GM23338 (cell line): ENCODE measurements around the gene TCF12. TPM values are rescaled to one million over a fixed set of nuclear protein-coding genes. Genes with fewer than 3 reads are reported as not detected.

ENCODE experiments used
- ATAC-seq: fragments of 200-7000 bp; cut with Tn5 transposase; 3 replicates; pipeline ENCODE4 v1.9.1; 2020
- DNase-seq: peaks from one replicate; pipeline ENCODE4 v3.0.0-alpha.2; 2015; ENCODE audit warnings: low spot score
- H2AFZ ChIP-seq: fragments of 200-600 bp; sonication (generic); 2 replicates; pipeline ENCODE4 v1.8.0; 2016; ENCODE audit warnings: antibody characterized with exemption, mild to moderate bottlenecking, moderate library complexity
- H3F3A ChIP-seq: fragments of 200-600 bp; sonication (generic); replicated peaks from 2 replicates; pipeline ENCODE4 v1.8.0; 2017; ENCODE audit warnings: antibody characterized with exemption, mixed run types, low read depth
- H3K27ac ChIP-seq: fragments of 200-600 bp; sonication (generic); 2 replicates; pipeline ENCODE4 v1.6.1; 2016; ENCODE audit warnings: low read depth
- H3K27me3 ChIP-seq: fragments of 200-600 bp; sonication (generic); 2 replicates; pipeline ENCODE4 v1.8.0; 2016; ENCODE audit warnings: mild to moderate bottlenecking, mixed run types, moderate library complexity; ENCODE audit not compliant: insufficient read depth
- H3K36me3 ChIP-seq: fragments of 200-600 bp; sonication (generic); 2 replicates; pipeline ENCODE4 v1.8.0; 2016; ENCODE audit warnings: mild to moderate bottlenecking; ENCODE audit not compliant: insufficient read depth
- H3K4me1 ChIP-seq: fragments of 200-600 bp; sonication (generic); 2 replicates; pipeline ENCODE4 v1.8.0; 2016; ENCODE audit warnings: mild to moderate bottlenecking, moderate library complexity; ENCODE audit not compliant: insufficient read depth
- H3K4me2 ChIP-seq: fragments of 200-600 bp; sonication (generic); 2 replicates; pipeline ENCODE4 v1.7.1; 2017; ENCODE audit warnings: mixed run types
- H3K4me3 ChIP-seq: fragments of 200-600 bp; sonication (generic); 2 replicates; pipeline ENCODE4 v1.6.1; 2016; ENCODE audit warnings: mixed run types
- H3K79me2 ChIP-seq: fragments of 200-600 bp; sonication (generic); replicated peaks from 2 replicates; pipeline ENCODE4 v1.8.0; 2017; ENCODE audit warnings: mild to moderate bottlenecking; ENCODE audit not compliant: insufficient read depth
- H3K9me2 ChIP-seq: fragments of 200-600 bp; sonication (generic); 2 replicates; pipeline ENCODE4 v1.8.0; 2017; ENCODE audit not compliant: insufficient read depth
- H4K20me1 ChIP-seq: fragments of 200-600 bp; sonication (generic); replicated peaks from 2 replicates; pipeline ENCODE4 v1.8.0; 2017; ENCODE audit warnings: mild to moderate bottlenecking; ENCODE audit not compliant: insufficient read depth
- H3K27ac Mint-ChIP-seq: 2 replicates; pipeline ENCODE4 v1.8.0; 2020; ENCODE audit warnings: inconsistent platforms, mild to moderate bottlenecking, moderate library complexity, mixed read lengths
- H3K27me3 Mint-ChIP-seq: 3 replicates; pipeline ENCODE4 v1.8.0; 2022; ENCODE audit warnings: low read depth, mild to moderate bottlenecking, moderate library complexity, mixed read lengths, inconsistent platforms; ENCODE audit not compliant: insufficient read depth, poor library complexity
- H3K36me3 Mint-ChIP-seq: 3 replicates; pipeline ENCODE4 v1.8.0; 2021; ENCODE audit warnings: low read depth, mild to moderate bottlenecking, inconsistent platforms, moderate library complexity, mixed read lengths
- H3K4me1 Mint-ChIP-seq: 3 replicates; pipeline ENCODE4 v1.8.0; 2020; ENCODE audit warnings: mild to moderate bottlenecking, inconsistent platforms, mixed read lengths
- H3K4me3 Mint-ChIP-seq: 3 replicates; pipeline ENCODE4 v1.8.0; 2021; ENCODE audit warnings: moderate library complexity, mild to moderate bottlenecking, inconsistent platforms, mixed read lengths
- H3K9me3 Mint-ChIP-seq: 3 replicates; pipeline ENCODE4 v1.8.0; 2020; ENCODE audit warnings: moderate library complexity, mild to moderate bottlenecking, inconsistent platforms, mixed read lengths
- EZH2 ChIP-seq: fragments of 200-600 bp; sonication (generic); IDR thresholded peaks from one replicate; pipeline ENCODE4 v1.8.0; 2017; ENCODE audit warnings: antibody characterized with exemption, mild to moderate bottlenecking, low read depth; ENCODE audit not compliant: unreplicated experiment
- EZH2phosphoT487 ChIP-seq: fragments of 200-600 bp; sonication (generic); IDR thresholded peaks from one replicate; pipeline ENCODE4 v1.8.1; 2018; ENCODE audit warnings: antibody characterized with exemption; ENCODE audit not compliant: unreplicated experiment
- JUNB ChIP-seq: IDR thresholded peaks from one replicate; pipeline ENCODE4 v1.6.1; 2016; ENCODE audit warnings: antibody characterized with exemption; ENCODE audit not compliant: unreplicated experiment
- NANOG ChIP-seq: IDR thresholded peaks from 2 replicates; pipeline ENCODE4 v1.6.1; 2016; ENCODE audit warnings: antibody characterized with exemption, borderline replicate concordance
- POLR2AphosphoS5 ChIP-seq: IDR thresholded peaks from 2 replicates; pipeline ENCODE4 v1.6.1; 2016; ENCODE audit warnings: antibody characterized with exemption, low read depth
- STAT1 ChIP-seq: IDR thresholded peaks from one replicate; pipeline ENCODE4 v1.6.1; 2016; ENCODE audit warnings: antibody characterized with exemption; ENCODE audit not compliant: unreplicated experiment
- ZNF114 ChIP-seq: fragments of 250-450 bp; sonication (Bioruptor Pico); IDR thresholded peaks from 2 replicates; pipeline ENCODE4 v1.5.0; 2020; ENCODE audit warnings: mild to moderate bottlenecking, moderate library complexity
- ZNF331 ChIP-seq: fragments of 250-450 bp; sonication (Bioruptor Pico); IDR thresholded peaks from 2 replicates; pipeline ENCODE4 v1.5.0; 2020; ENCODE audit warnings: low read depth, mild to moderate bottlenecking, moderate library complexity
- ZNF462 ChIP-seq: fragments of 250-450 bp; sonication (Bioruptor Pico); IDR thresholded peaks from 2 replicates; pipeline ENCODE4 v1.5.0; 2020; ENCODE audit warnings: mild to moderate bottlenecking, moderate library complexity
- polyA plus RNA-seq: library from polyadenylated mRNA; unstranded; fragments of >200 nt; fragmentation: Nextera tagmentation; extraction: Ambion mirVana; gene quantifications from 2 replicates; pipeline ENCODE4 v1.2.1, GENCODE V29; 2016
- total RNA-seq: library from RNA; depleted of rRNA; stranded (reverse); fragments of >200 nt; shearing (Covaris generic); gene quantifications from 2 replicates; pipeline ENCODE4 v1.2.3, GENCODE V29; 2014
- TF ChIP-seq, protein P1 (sequence below), 2 experiments: fragments of 200-600 bp in 1 of 2; sonication (generic) in 1 of 2; conservative IDR thresholded peaks; 2 replicates each; pipeline versions ENCODE4 v1.5.1 to v1.6.1; 2016 to 2017; ENCODE audit warnings: antibody characterized with exemption in 2 of 2, low read depth in 2 of 2, mild to moderate bottlenecking in 2 of 2, moderate library complexity in 1 of 2
- TF ChIP-seq, protein P2 (sequence below): IDR thresholded peaks from 2 replicates; pipeline ENCODE4 v1.6.1; 2016; ENCODE audit warnings: antibody characterized with exemption
- TF ChIP-seq, protein P3 (sequence below): IDR thresholded peaks from one replicate; pipeline ENCODE4 v1.6.1; 2018; ENCODE audit warnings: antibody characterized with exemption; ENCODE audit not compliant: unreplicated experiment

The TCF12 gene
- total and polyA plus RNA-seq, 2 experiments from 2014 or later = 27.6 to 104 TPM

- H3K27ac Mint-ChIP-seq = no peak overlapping the region
Measured at GRCh38 chr15:56879502-56879901, 38.9 kb upstream of the TCF12 start.

DNA sequence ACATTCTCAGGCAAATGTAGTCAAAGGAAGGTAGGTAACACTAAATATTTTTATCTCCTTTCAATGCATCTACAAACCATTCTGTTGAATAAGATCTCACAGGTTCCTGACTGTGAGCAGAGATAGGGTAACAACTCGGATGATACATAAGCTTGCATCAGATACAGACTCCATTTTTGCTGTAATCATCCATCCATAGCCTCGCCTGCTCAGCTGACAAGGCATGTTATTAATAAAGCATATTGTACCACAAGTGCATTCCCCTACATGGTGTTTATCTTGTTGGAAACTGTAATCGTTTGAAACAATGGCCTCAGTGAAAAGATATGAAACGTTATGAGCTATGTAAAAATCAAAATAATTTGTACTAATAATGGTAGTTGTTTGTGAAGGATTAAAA is 35.4 kb upstream of the TCF12 start:
- Histone ChIP-seq H2AFZ (no peak overlapping the region), H3F3A (peaks cover 19% of the 10 kb centered on the region), H3K36me3 (no peaks in the 10 kb centered on the region), H3K4me3 (no peak overlapping the region), H3K27me3 (no peaks in the 10 kb centered on the region), H3K9me2 (no peaks in the 10 kb centered on the region), H3K4me2 (no peak overlapping the region), H4K20me1 (no peaks in the 10 kb centered on the region), H3K79me2 (no peaks in the 10 kb centered on the region), H3K4me1 (peaks cover 16% of the 10 kb centered on the region), H3K27ac (no peak overlapping the region)
- peaks cover 12% of the 10 kb centered on the region for H3K4me1 Mint-ChIP-seq
- no peaks in the 10 kb centered on the region for H3K9me3 Mint-ChIP-seq
- peaks cover 6% of the 10 kb centered on the region for H3K27me3 Mint-ChIP-seq
- H3K4me3 Mint-ChIP-seq = no peak overlapping the region
- H3K36me3 Mint-ChIP-seq = no peaks in the 10 kb centered on the region
- no peak for DNase-seq
- no peak overlapping the region for H3K27ac Mint-ChIP-seq
- ATAC-seq = no peak
- TF ChIP-seq EZH2phosphoT487 = no peak
- TF ChIP-seq ZNF462 (CRISPR knock-in tag) = no peak
- no peak for TF ChIP-seq STAT1
- TF ChIP-seq, protein P1, sequence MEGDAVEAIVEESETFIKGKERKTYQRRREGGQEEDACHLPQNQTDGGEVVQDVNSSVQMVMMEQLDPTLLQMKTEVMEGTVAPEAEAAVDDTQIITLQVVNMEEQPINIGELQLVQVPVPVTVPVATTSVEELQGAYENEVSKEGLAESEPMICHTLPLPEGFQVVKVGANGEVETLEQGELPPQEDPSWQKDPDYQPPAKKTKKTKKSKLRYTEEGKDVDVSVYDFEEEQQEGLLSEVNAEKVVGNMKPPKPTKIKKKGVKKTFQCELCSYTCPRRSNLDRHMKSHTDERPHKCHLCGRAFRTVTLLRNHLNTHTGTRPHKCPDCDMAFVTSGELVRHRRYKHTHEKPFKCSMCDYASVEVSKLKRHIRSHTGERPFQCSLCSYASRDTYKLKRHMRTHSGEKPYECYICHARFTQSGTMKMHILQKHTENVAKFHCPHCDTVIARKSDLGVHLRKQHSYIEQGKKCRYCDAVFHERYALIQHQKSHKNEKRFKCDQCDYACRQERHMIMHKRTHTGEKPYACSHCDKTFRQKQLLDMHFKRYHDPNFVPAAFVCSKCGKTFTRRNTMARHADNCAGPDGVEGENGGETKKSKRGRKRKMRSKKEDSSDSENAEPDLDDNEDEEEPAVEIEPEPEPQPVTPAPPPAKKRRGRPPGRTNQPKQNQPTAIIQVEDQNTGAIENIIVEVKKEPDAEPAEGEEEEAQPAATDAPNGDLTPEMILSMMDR (conservative IDR thresholded peaks at IDR 0.05; ENCODE audit: low read depth in 2 of 2) = no peak
- TF ChIP-seq, protein P2, sequence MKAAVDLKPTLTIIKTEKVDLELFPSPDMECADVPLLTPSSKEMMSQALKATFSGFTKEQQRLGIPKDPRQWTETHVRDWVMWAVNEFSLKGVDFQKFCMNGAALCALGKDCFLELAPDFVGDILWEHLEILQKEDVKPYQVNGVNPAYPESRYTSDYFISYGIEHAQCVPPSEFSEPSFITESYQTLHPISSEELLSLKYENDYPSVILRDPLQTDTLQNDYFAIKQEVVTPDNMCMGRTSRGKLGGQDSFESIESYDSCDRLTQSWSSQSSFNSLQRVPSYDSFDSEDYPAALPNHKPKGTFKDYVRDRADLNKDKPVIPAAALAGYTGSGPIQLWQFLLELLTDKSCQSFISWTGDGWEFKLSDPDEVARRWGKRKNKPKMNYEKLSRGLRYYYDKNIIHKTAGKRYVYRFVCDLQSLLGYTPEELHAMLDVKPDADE = no peak
- TF ChIP-seq NANOG = no peak
- TF ChIP-seq, protein P3, sequence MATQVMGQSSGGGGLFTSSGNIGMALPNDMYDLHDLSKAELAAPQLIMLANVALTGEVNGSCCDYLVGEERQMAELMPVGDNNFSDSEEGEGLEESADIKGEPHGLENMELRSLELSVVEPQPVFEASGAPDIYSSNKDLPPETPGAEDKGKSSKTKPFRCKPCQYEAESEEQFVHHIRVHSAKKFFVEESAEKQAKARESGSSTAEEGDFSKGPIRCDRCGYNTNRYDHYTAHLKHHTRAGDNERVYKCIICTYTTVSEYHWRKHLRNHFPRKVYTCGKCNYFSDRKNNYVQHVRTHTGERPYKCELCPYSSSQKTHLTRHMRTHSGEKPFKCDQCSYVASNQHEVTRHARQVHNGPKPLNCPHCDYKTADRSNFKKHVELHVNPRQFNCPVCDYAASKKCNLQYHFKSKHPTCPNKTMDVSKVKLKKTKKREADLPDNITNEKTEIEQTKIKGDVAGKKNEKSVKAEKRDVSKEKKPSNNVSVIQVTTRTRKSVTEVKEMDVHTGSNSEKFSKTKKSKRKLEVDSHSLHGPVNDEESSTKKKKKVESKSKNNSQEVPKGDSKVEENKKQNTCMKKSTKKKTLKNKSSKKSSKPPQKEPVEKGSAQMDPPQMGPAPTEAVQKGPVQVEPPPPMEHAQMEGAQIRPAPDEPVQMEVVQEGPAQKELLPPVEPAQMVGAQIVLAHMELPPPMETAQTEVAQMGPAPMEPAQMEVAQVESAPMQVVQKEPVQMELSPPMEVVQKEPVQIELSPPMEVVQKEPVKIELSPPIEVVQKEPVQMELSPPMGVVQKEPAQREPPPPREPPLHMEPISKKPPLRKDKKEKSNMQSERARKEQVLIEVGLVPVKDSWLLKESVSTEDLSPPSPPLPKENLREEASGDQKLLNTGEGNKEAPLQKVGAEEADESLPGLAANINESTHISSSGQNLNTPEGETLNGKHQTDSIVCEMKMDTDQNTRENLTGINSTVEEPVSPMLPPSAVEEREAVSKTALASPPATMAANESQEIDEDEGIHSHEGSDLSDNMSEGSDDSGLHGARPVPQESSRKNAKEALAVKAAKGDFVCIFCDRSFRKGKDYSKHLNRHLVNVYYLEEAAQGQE = no peak

More at GRCh38 chr15:56879502-56879901, 38.9 kb upstream of the TCF12 start:
- Histone ChIP-seq H3K36me3 (no peaks in the 10 kb centered on the region), H3K27me3 (no peaks in the 10 kb centered on the region), H3K79me2 (no peaks in the 10 kb centered on the region), H3K27ac (no peak overlapping the region), H3K4me1 (no peaks in the 10 kb centered on the region), H2AFZ (no peak overlapping the region), H3K9me2 (no peaks in the 10 kb centered on the region), H3K4me3 (no peak overlapping the region), H3K4me2 (no peak overlapping the region), H4K20me1 (no peaks in the 10 kb centered on the region), H3F3A (no peaks in the 10 kb centered on the region)
- no peak for ATAC-seq
- no peak overlapping the region for H3K4me3 Mint-ChIP-seq
- no peaks in the 10 kb centered on the region for H3K36me3 Mint-ChIP-seq
- DNase-seq = no peak
- H3K9me3 Mint-ChIP-seq = no peaks in the 10 kb centered on the region
- H3K4me1 Mint-ChIP-seq = no peaks in the 10 kb centered on the region; the same call in 2 of the 3 replicates
- H3K27me3 Mint-ChIP-seq = peaks cover 4% of the 10 kb centered on the region
- TF ChIP-seq JUNB = no peak
- TF ChIP-seq EZH2 = no peak
- no peak for TF ChIP-seq NANOG
- TF ChIP-seq STAT1 = no peak
- no peak for TF ChIP-seq ZNF114 (CRISPR knock-in tag)
- TF ChIP-seq POLR2AphosphoS5 = no peak
- no peak for TF ChIP-seq ZNF331 (CRISPR knock-in tag)
